Mesodermal cell (in vitro differentiated cells): ENCODE measurements around the gene ELP4.
"Not testable (repeated sequence)": the region's sequence is repeated elsewhere in the genome, so short reads cannot be mapped to it uniquely, and the experiment has no call there.

Experiments used
- H3K27ac ChIP-seq: 2 replicates; pipeline ENCODE4 v1.7.0; 2013; ENCODE audit warnings: mild to moderate bottlenecking, low read depth, low read length, moderate library complexity; ENCODE audit not compliant: severe bottlenecking
- H3K36me3 ChIP-seq: 2 replicates; pipeline ENCODE4 v1.7.1; 2013; ENCODE audit warnings: mild to moderate bottlenecking, low read length, moderate library complexity; ENCODE audit not compliant: control insufficient read depth, insufficient read depth
- H3K4me1 ChIP-seq: one replicate; pipeline ENCODE4 v1.7.1; 2013; ENCODE audit warnings: mild to moderate bottlenecking, low read length; ENCODE audit not compliant: insufficient read depth, control insufficient read depth, poor library complexity, severe bottlenecking
- H3K4me3 ChIP-seq: 2 replicates; pipeline ENCODE4 v1.7.0; 2013; ENCODE audit warnings: low read length, control low read depth, mild to moderate bottlenecking; ENCODE audit not compliant: insufficient read depth, poor library complexity, severe bottlenecking; ENCODE audit errors: extremely low read depth
- H3K9me3 ChIP-seq: 2 replicates; pipeline ENCODE4 v1.7.1; 2013; ENCODE audit warnings: mild to moderate bottlenecking, low read length, moderate library complexity; ENCODE audit not compliant: control insufficient read depth
- WGBS, 2 experiments: methylation state at CpG; one replicate each; pipeline ENCODE4 v1.1.5; 2013; ENCODE audit warnings: missing lambda C conversion rate in 2 of 2; ENCODE audit not compliant: insufficient coverage in 2 of 2; 5-methylcytosine and 5-hydroxymethylcytosine counted together

The ELP4 gene

GRCh38 chr11:31542862-31543261, 33.3 kb downstream of the ELP4 start:
- no peaks in the 10 kb centered on the region for H3K36me3 ChIP-seq
- no peak overlapping the region for H3K4me3 ChIP-seq
- no peaks in the 10 kb centered on the region for H3K4me1 ChIP-seq
- H3K27ac ChIP-seq: no peak overlapping the region
- no peaks in the 10 kb centered on the region for H3K9me3 ChIP-seq

GRCh38 chr11:31555938-31556337, 46.4 kb downstream of the ELP4 start:
- WGBS, 2 experiments: no CpG with 5 or more reads among the region's 1 CpG
- H3K36me3 ChIP-seq: no peaks in the 10 kb centered on the region
- no peak overlapping the region for H3K27ac ChIP-seq
- no peaks in the 10 kb centered on the region for H3K9me3 ChIP-seq
- H3K4me3 ChIP-seq: no peak overlapping the region
- H3K4me1 ChIP-seq: no peaks in the 10 kb centered on the region

- Histone ChIP-seq H3K4me3 (no peak overlapping the region), H3K27ac (peak overlapping the region; percentile 23), H3K36me3 (no peaks in the 10 kb centered on the region), H3K9me3 (no peaks in the 10 kb centered on the region), H3K4me1 (no peaks in the 10 kb centered on the region)
- WGBS, 2 experiments: 17% methylated on average over 1 of the region's 2 CpGs; no CpG with 5 or more reads in 1 of the 2 experiments
These were observed 48.4 kb downstream of the ELP4 start for GRCh38 chr11:31558001-31558400.

- WGBS, 2 experiments: 80 to 100% methylated on average over 1 of the region's 1 CpG
- Histone ChIP-seq H3K4me3 (no peak overlapping the region), H3K27ac (no peak overlapping the region), H3K4me1 (no peaks in the 10 kb centered on the region), H3K36me3 (no peaks in the 10 kb centered on the region), H3K9me3 (no peaks in the 10 kb centered on the region)
These were observed 51.4 kb downstream of the ELP4 start for GRCh38 chr11:31560842-31561476.

GRCh38 chr11:31564517-31564916, 55.0 kb downstream of the ELP4 start:
- not testable (repeated sequence) for H3K36me3 ChIP-seq, H3K27ac ChIP-seq, H3K4me3 ChIP-seq, H3K4me1 ChIP-seq, H3K9me3 ChIP-seq
- WGBS, 2 experiments: 100% methylated on average over 1 to 3 of the region's 4 CpGs

GRCh38 chr11:31574133-31574532, 64.6 kb downstream of the ELP4 start:
- 78 to 87% methylated on average over 2 to 4 of the region's 4 CpGs for WGBS, 2 experiments
- H3K4me1 ChIP-seq, H3K36me3 ChIP-seq, H3K27ac ChIP-seq, H3K4me3 ChIP-seq, H3K9me3 ChIP-seq: not testable (repeated sequence)

- not testable (repeated sequence) for H3K4me1 ChIP-seq, H3K4me3 ChIP-seq, H3K36me3 ChIP-seq, H3K27ac ChIP-seq, H3K9me3 ChIP-seq
- 90% methylated on average over 2 of the region's 3 CpGs; no CpG with 5 or more reads in 1 of the 2 experiments for whole genome bisulfite sequencing, 2 experiments
These were observed 66.2 kb downstream of the ELP4 start for GRCh38 chr11:31575764-31576163.

GRCh38 chr11:31579412-31579811, 69.8 kb downstream of the ELP4 start:
- not testable (repeated sequence) for H3K27ac ChIP-seq, H3K4me1 ChIP-seq, H3K36me3 ChIP-seq, H3K9me3 ChIP-seq, H3K4me3 ChIP-seq
- no CpG with 5 or more reads among the region's 3 CpGs for WGBS, 2 experiments

GRCh38 chr11:31582697-31583096, 73.1 kb downstream of the ELP4 start:
- no CpG with 5 or more reads among the region's 1 CpG for WGBS, 2 experiments
- Histone ChIP-seq H3K4me1 (no peaks in the 10 kb centered on the region), H3K4me3 (no peak overlapping the region), H3K9me3 (no peaks in the 10 kb centered on the region), H3K36me3 (no peaks in the 10 kb centered on the region), H3K27ac (no peak overlapping the region)

- Histone ChIP-seq H3K27ac (no peak overlapping the region), H3K36me3 (no peaks in the 10 kb centered on the region), H3K9me3 (no peaks in the 10 kb centered on the region), H3K4me1 (no peaks in the 10 kb centered on the region), H3K4me3 (no peak overlapping the region)
- WGBS, 2 experiments: 100% methylated on average over 1 of the region's 2 CpGs; no CpG with 5 or more reads in 1 of the 2 experiments
These were observed 88.9 kb downstream of the ELP4 start for GRCh38 chr11:31598454-31598853.

GRCh38 chr11:31601635-31602282, 92.2 kb downstream of the ELP4 start:
- Histone ChIP-seq H3K9me3 (no peaks in the 10 kb centered on the region), H3K27ac (no peak overlapping the region), H3K4me3 (no peak overlapping the region), H3K4me1 (no peaks in the 10 kb centered on the region), H3K36me3 (no peaks in the 10 kb centered on the region)
- WGBS, 2 experiments: no CpG with 5 or more reads among the region's 1 CpG
